Anterior cingulate cortex (tissue), 58 donors: ENCODE results near the gene ZNF346.

ENCODE experiments used
- DNase-seq, 58 donors: peaks; one replicate each; lab custom pipeline; 2025; lab: John Stamatoyannopoulos, UW

ZNF346 gene

DNA sequence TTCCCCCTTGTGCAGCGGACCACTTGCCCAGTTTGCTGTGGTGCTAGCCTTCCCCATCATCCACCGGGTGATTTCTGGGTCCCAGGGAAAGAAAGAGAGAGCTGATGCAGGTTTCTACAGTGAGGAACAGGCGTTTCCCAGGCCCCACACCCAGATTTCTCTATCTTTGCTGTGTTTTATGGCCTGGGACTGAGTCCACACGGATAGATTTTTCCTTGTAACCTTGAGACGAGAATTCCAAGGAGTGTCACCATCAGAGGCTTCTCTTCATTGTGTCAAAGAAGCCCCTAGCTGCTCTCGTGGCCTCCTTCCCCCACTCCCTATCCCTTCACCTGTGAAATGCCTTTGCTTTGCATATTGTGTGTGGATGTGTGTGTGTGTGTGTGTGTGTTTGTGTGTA is 43.0 kb downstream of the ZNF346 start:
- no peak for DNase-seq

DNA sequence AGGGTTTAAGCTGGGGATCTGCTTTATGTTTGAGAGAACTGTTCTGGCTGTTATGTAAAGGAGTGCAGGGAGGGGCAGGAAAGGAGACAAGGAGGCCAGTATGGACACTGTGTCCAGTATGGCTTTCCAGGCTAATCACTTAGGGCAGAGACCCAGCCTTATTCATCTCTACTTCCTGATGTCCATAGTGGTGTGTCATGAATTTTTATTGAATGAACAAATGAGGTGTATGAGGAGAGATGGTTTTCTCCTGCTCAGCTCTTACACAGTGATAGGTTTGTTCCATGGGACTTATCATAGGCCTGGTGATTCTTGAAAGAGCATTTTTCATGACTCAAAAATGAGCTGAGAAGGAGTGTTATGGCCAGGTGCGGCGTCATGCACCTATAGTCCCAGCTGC is 43.7 kb downstream of the ZNF346 start:
- DNase-seq, result no peak

DNA sequence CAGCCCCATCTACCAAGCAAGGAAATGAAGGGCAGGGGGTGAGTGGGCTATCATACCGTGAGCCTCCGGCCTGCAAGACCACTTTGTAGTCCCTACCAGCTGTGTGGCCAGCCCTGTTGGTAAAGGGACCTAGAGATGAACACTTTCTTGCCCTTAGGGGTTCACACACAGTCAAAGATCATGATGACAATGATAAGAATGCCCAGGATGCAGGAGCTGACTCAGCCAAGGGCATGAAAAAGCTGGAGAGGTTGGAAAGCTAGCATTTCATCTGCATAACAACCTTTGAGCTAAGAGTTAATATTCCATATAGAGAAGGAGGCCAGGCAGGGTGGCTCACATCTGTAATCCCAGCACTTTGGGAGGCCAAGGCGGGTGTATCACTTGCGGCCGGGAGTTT is 45.0 kb downstream of the ZNF346 start:
- no peak for DNase-seq

DNA sequence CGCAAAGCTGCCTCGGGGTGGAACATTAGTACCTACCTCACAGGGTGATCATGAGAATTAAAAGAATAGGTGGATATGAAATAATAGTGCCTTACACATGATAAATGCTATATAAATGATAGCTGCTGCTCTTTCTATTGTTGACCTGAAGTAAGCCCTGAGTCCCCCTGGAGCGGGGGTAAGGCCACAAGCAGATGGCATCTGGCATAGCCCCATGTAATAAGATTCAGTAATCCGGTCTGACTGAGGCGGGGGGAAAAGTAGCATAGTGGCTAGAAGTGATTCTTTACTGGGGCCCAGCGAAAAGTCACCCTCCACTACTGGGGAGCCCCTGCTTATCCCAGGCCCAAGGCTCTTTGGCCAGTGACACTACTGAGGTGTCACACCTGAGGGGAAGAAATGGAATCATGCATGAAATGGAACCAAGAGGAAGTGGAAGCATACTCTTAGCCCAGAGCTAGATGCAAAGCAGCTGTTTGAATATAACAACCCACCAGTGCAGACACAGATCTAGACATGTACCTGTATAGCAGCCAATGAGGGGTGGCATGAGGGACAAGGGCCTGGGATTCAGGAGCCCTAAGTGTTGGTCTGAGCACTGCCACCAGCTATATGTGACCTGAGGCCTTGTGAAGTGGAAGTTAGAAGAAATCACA is 48.2 kb downstream of the ZNF346 start:
- DNase-seq, result no peak

DNA sequence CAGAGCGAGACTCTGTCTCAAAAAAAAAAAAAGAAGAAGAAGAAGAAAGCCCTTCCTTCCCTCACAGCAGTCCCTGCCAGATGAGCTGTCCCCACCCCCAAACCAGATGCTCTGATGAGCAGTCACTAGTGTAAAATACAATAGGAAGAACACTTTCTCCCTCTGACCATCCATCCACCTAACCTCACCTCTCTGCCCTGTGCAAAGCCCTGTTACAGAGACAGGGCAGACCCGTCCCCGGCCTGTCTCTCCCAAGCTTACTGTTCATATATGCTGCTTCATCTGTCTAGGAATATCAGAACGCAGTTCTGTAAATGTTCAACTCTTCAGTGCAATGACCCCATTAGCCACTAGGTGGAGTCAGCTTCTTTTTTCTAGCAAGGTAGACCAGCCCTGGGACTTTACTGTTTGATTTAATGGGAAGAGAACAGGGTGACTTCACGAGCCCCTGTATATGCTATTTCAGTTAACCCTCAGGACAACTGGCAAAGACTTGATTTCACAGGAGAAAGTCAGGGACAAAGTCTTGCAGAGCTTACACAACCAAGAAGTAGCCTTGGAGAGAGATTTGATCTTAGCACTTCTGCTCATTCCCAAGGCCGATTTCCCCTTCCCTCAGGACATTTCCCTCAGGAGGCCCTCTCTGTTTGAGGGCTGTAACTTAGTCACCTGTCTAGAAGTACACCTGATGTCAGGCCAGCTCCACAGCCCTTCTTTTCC is 49.3 kb downstream of the ZNF346 start:
- peak in 48 of 58 donors; percentile 4 to 78 (median 34) for DNase-seq

DNA sequence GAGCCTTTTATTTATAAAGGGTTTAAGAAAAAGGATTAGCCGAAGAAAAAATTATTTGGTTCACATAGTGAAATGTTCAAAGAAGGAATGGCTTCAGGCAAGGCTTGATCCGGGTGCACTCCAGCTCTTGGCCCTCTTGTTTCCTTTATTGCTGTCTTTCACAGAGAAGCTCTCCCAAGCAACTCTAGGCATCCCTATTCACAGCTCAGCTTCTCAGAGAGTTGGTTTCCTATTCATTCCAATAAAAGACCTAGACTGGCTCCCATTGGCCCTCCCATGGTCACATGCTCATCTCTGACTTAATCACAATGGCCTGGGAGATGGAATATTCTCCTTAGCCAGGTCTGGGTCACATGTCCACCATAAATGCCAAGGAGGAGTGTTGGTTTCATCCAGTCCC is 54.8 kb downstream of the ZNF346 start:
- DNase-seq, result no peak

DNA sequence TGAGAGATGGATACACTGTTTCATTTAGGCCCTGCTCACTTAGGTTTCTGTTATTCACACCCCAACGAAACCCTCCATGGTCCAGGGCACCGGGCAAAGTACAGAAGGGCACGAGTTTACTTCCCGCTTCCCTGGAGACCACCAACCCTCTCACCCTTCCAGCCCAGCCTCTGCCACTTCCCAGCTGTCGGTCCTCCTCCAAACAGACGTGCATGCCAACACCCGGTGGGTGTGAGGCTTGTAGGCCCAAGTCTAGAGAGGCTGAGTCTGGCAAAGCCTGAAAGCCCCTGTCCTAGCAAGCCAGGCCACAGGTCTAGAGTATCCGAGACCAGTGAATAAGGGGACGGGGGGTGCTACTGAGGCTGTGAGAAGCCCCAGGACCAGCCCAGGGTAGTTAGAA is 57.1 kb downstream of the ZNF346 start:
- no peak for DNase-seq

DNA sequence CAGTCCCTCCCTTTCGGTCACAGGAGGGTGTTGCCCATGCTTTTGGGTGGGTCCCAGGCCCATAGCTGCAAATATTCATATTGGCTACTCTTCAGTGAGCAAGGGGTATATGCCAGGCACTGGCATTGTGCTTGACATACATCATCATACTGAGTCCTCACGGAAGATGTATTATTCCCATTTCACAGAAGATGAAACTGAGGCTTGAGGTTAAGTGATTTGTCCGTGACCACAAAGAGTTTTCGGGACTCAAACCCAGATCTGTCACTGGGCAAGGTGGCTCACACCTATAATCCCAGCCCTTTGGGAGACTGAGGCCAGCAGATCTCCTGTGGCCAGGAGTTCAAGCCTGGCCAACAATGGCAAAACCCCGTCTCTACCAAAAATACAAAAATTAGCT is 57.8 kb downstream of the ZNF346 start:
- no peak for DNase-seq

DNA sequence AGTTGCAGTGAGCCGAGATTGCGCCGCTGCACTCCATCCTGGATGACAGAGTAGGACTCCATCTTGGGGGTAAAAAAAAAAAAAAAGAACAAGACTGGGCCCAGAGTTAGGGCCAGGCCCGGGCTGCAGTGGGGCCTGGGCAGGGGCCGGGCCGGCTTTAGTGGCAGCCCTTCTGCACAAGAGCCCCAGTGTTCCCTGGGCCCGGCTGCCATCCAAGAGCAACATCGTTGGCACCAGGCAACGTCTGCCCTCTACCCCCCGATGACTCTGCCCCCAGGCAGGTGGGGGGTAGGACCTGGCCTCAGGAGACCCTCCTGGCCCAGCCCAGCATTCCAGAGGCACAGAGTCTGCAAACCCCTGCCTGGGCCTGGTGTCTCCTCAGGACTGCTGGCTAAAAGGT is 59.4 kb downstream of the ZNF346 start:
- no peak for DNase-seq

DNA sequence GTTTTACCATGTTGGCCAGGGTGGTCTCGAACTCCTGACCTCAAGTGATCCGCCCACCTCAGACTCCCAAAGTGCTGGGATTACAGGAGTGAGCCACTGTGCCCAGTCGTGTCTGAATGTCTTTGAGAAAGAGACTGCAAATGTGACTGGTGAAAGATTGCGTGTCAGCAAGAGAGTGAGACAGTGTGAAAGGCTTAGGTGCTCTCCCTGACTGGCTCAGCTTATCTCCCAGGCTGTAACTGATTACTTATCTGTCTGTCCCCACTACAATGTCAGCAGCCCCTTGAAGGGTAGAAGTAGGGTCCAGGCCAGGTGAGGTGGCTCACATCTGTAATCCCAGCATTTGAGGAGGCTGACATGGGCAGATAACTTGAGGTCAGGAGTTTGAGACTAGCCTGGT is 60.9 kb downstream of the ZNF346 start:
- DNase-seq, result no peak

DNA sequence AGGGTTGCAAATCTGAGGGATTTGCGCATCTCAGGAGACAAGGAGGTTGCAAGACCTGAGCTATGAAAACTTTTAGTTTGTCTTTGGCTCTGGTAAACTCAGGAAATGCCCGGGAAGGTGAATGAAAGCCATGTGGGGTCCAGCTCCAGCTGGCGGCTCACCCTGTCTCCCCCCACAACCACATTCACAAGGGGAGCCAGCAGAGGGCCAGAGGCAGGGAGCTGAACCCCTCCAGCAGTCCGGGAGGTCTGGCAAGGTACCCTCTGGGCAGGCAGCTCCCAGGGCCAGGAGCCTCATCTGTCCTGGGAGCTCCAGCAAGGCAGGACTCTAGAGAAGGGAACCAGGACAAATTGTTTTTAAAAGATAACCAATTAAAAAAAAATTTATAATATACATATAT is 61.7 kb downstream of the ZNF346 start:
- no peak for DNase-seq

DNA sequence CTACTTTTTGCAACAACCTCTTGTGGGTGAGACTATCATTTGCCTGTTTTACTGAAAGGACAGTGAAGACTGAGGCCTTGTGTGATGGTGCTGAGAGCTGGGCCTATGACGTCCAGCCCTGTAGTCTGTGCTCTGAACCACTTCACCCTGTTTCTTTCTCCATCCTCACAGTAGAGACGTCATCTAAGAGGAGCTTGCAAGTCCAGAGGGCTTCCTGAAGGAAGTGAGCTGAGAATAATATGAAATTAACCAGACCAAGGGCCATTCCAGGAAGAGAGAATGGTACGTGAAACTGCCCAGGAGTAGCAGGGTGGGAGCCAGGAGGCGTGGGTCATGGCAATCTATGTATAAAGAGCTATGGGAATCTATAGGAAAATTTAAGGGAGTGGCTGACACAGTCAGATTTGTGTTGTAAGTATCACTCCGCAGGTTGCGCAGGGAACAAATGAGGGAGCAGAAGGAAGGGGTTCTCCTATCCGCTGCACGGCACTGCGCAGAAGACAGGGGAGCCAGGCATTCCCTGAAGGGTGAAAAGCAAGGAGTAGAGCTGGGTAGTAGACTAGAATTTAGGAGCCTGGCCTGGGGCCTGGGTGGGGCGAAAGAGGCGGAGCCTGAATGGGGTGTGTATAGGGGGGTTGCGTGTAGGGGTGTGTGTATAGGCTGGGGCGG is 63.6 kb downstream of the ZNF346 start:
- DNase-seq, result no peak

DNA sequence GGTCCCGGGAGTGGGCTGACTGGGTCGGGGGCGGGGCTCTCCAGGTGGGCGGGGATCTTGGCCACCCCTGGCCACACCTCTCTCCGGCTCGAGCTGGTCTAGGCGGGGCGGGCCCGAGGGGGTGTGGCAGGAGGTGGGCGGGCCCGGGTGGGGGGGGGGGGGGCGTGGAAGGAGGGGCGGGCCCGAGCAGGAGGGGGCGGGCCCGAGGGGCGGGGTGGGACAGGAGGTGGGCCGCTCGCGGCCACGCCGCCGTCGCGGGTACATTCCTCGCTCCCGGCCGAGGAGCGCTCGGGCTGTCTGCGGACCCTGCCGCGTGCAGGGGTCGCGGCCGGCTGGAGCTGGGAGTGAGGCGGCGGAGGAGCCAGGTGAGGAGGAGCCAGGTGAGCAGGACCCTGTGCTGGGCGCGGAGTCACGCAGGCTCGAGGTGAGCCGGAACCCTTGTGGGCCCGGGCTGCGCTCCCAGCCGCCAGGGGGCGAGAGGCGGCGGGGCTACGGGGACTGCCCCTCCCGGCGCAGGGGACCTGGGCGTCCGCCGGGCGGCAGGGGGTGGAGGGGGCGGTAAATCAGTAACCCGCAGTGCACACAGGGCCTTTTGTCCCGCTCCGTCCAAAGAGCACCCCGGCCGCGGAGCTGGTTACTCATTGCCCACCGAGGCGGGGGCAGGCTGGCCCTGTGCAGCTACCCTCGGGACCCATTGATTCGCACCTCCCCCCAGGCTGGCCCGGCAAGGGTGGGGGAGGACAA is 64.3 kb downstream of the ZNF346 start, which contains the start of gene FGFR4:
TSS of gene FGFR4 (plus strand) at position 262 of the 744 bp plus-strand sequence. CDS start 2,688 bp downstream, outside the sequence.
- peak in 6 of 58 donors; percentile 8 to 57 (median 28) for DNase-seq

DNA sequence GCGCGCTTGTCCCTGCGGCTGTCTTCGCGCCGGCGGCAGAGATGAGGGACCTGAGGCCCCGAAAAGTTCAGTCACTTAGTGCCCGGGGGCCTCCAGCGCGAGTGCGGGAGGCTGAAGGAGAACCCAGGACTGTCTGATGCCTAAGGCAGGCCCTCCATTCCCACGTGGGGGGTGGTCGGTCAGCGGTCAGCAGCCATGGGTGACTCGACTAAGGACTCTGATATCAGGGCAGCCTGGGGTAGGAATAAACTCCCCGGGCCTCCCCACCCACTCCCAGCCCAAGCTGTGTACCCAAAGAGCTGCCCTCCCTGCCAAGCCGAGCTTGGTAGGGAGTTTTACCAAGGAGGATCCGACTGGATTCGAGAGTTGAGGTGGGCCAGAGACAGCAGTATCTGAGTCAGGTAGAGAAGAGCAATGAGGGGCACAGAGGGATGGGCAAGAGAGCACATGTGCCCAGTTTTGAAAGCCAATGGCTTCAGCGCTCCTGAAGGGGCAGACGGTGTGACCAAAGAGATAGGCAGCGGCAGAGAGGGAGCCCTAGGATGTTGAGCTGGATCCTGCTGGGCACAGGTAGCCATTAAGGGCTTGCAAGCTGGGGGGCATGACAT is 65.0 kb downstream of the ZNF346 start:
- DNase-seq, result no peak

DNA sequence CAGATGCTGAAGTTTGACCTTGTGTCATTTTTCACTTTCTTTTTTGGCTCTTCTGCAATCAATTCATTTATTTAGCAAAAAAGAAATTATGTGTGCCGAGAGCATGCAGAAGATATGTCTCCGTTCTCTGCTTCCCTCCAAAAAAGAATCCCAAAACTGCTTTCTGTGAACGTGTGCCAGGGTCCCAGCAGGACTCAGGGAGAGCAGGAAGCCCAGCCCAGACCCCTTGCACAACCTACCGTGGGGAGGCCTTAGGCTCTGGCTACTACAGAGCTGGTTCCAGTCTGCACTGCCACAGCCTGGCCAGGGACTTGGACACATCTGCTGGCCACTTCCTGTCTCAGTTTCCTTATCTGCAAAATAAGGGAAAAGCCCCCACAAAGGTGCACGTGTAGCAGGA is 66.6 kb downstream of the ZNF346 start:
- DNase-seq, result no peak

DNA sequence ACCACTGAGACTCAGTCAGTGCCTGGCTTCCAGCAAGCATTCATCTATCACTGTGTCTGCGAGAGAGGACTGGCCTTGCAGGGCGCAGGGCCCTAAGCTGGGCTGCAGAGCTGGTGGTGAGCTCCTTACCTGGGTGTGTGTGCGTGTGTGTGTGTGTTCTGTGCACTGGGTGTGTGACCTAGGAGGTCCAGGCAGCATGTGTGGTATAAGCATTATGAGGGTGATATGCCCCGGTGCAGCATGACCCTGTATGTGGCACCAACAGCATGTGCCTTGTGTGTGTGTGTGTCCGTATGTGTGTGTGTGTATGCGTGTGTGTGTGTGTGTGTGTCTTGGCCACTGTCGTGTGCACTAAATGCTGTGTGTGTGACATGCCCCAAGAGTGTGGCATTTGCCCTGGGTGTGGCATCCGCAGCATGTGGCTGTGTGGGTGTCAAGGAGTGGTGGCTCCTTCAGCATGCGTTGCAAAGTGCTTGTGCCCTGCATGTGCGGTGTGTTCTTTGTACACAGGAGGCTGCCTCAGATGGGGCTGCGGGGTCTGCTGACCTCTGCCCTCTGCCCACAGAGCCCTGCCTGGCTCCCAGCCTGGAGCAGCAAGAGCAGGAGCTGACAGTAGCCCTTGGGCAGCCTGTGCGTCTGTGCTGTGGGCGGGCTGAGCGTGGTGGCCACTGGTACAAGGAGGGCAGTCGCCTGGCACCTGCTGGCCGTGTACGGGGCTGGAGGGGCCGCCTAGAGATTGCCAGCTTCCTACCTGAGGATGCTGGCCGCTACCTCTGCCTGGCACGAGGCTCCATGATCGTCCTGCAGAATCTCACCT is 67.5 kb downstream of the ZNF346 start:
- no peak for DNase-seq

DNA sequence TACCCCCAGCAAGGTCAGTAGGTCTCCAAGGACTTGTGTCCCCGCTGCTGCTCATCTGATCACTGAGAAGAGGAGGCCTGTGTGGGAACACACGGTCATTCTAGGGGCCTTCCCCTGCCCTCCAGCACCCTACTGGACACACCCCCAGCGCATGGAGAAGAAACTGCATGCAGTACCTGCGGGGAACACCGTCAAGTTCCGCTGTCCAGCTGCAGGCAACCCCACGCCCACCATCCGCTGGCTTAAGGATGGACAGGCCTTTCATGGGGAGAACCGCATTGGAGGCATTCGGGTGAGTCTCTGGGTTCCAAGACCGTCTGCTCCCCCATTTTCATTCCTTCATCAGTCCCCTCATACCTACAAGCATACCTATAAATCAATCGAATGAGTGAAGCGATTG is 68.3 kb downstream of the ZNF346 start:
- no peak for DNase-seq

DNA sequence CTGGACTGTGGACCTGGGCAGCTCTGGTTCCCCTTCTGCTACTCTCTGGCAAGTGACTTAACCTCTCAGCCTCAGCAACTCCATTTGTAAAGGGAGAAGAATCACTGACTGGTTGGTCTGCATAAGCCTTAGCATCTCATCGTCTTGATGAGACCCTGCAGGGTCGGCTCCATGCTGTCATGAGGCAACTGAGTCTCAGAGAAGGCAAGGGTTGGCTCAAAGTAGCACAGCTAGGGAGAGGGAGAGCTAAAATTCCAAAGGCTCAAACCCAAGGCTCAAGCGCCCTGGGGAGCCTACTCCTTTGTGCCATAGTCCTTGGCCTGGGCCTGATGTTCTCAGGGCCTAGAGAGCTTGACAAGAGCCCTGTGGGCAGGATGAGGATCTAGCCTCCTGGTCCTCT is 68.7 kb downstream of the ZNF346 start:
- DNase-seq, result no peak

DNA sequence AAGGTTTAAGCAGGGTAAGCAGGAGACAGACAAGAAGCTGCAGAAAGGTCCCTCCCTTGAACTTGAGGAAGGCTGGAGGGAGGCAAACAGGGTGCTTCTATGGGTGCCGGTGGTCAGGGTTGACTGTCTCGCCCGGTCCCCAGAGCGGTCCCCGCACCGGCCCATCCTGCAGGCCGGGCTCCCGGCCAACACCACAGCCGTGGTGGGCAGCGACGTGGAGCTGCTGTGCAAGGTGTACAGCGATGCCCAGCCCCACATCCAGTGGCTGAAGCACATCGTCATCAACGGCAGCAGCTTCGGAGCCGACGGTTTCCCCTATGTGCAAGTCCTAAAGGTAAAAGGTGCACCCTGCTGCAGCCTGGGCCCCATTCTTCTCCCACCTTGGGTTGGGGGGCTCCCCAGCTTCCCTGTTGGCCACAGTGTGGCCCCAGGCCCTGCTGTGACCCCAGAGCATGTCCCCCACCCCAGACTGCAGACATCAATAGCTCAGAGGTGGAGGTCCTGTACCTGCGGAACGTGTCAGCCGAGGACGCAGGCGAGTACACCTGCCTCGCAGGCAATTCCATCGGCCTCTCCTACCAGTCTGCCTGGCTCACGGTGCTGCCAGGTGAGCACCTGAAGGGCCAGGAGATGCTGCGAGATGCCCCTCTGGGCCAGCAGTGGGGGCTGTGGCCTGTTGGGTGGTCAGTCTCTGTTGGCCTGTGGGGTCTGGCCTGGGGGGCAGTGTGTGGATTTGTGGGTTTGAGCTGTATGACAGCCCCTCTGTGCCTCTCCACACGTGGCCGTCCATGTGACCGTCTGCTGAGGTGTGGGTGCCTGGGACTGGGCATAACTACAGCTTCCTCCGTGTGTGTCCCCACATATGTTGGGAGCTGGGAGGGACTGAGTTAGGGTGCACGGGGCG is 69.9 kb downstream of the ZNF346 start:
- no peak for DNase-seq
